ENCODE data around the gene CACNG4. TPM values are rescaled to one million over a fixed set of nuclear protein-coding genes. Genes with fewer than 3 reads are reported as not detected.

CACNG4 gene
- total and polyA plus RNA-seq, 4 donors: 2.3 to 9.4 (median 4.1) TPM

- TF ChIP-seq, protein P1, sequence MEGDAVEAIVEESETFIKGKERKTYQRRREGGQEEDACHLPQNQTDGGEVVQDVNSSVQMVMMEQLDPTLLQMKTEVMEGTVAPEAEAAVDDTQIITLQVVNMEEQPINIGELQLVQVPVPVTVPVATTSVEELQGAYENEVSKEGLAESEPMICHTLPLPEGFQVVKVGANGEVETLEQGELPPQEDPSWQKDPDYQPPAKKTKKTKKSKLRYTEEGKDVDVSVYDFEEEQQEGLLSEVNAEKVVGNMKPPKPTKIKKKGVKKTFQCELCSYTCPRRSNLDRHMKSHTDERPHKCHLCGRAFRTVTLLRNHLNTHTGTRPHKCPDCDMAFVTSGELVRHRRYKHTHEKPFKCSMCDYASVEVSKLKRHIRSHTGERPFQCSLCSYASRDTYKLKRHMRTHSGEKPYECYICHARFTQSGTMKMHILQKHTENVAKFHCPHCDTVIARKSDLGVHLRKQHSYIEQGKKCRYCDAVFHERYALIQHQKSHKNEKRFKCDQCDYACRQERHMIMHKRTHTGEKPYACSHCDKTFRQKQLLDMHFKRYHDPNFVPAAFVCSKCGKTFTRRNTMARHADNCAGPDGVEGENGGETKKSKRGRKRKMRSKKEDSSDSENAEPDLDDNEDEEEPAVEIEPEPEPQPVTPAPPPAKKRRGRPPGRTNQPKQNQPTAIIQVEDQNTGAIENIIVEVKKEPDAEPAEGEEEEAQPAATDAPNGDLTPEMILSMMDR (IDR thresholded peaks at IDR 0.05; ENCODE audit: control extremely low read depth, extremely low read depth): no peak
- Histone ChIP-seq H3K9ac (ENCODE audit: insufficient read depth in 1 of 2, low read length in 2 of 2) (no peak overlapping the region), H3K9me3 (ENCODE audit: control insufficient read depth in 4 of 4, insufficient read depth in 3 of 4, low read length in 3 of 4) (peaks cover 0 to 3% (median 0%) of the 10 kb centered on the region in 4 donors), H3K4me1 (ENCODE audit: control insufficient read depth in 5 of 5, insufficient read depth in 5 of 5, low read length in 5 of 5) (peaks cover 0 to 11% (median 5%) of the 10 kb centered on the region in 5 donors), H3K27me3 (ENCODE audit: control insufficient read depth in 3 of 3, insufficient read depth in 3 of 3, low read length in 2 of 3) (peaks cover 0 to 5% (median 3%) of the 10 kb centered on the region in 3 donors), H3K27ac (ENCODE audit: low read depth in 1 of 2, low read length in 1 of 2) (no peak overlapping the region), H3K4me3 (no peak overlapping the region), H3K36me3 (ENCODE audit: control insufficient read depth in 4 of 4, insufficient read depth in 4 of 4, low read length in 4 of 4) (no peaks in the 10 kb centered on the region)
- DNase-seq (peak; percentile 65 to 73 (median 67)), ATAC-seq (ENCODE audit: insufficient read depth, low FRiP score) (no peak)
- WGBS, 2 donors: 23 to 26% methylated on average over 11 of the region's 11 CpGs
Measured at GRCh38 chr17:66976781-66977201, 12.3 kb downstream of the CACNG4 start.

GRCh38 chr17:66978514-66979061 lies 14.1 kb downstream of the CACNG4 start:
- Histone ChIP-seq H3K9ac (ENCODE audit: insufficient read depth in 1 of 2, low read length in 2 of 2) (no peak overlapping the region), H3K4me1 (ENCODE audit: control insufficient read depth in 5 of 5, insufficient read depth in 5 of 5, low read length in 5 of 5) (peaks cover 0 to 11% (median 5%) of the 10 kb centered on the region in 5 donors), H3K9me3 (ENCODE audit: control insufficient read depth in 4 of 4, insufficient read depth in 3 of 4, low read length in 3 of 4) (peaks cover 0 to 2% (median 0%) of the 10 kb centered on the region in 4 donors), H3K27ac (ENCODE audit: low read depth in 1 of 2, low read length in 1 of 2) (no peak overlapping the region), H3K4me3 (no peak overlapping the region), H3K27me3 (ENCODE audit: control insufficient read depth in 3 of 3, insufficient read depth in 3 of 3, low read length in 2 of 3) (peaks cover 0 to 5% (median 3%) of the 10 kb centered on the region in 3 donors), H3K36me3 (ENCODE audit: control insufficient read depth in 4 of 4, insufficient read depth in 4 of 4, low read length in 4 of 4) (no peaks in the 10 kb centered on the region)
- peak; percentile 56 to 73 (median 59) for DNase-seq
- TF ChIP-seq, protein P1 (IDR thresholded peaks at IDR 0.05; ENCODE audit: control extremely low read depth, extremely low read depth): no peak
- ATAC-seq (ENCODE audit: insufficient read depth, low FRiP score): no peak
- 61 to 72% methylated on average over 19 of the region's 19 CpGs for WGBS, 2 donors

- Histone ChIP-seq H3K9ac (ENCODE audit: insufficient read depth in 1 of 2, low read length in 2 of 2) (no peak overlapping the region), H3K27me3 (ENCODE audit: control insufficient read depth in 3 of 3, insufficient read depth in 3 of 3, low read length in 2 of 3) (peaks cover 0 to 5% (median 3%) of the 10 kb centered on the region in 3 donors), H3K4me3 (no peak overlapping the region), H3K4me1 (ENCODE audit: control insufficient read depth in 5 of 5, insufficient read depth in 5 of 5, low read length in 5 of 5) (peaks cover 0 to 11% (median 5%) of the 10 kb centered on the region in 5 donors), H3K27ac (ENCODE audit: low read depth in 1 of 2, low read length in 1 of 2) (no peak overlapping the region), H3K36me3 (ENCODE audit: control insufficient read depth in 4 of 4, insufficient read depth in 4 of 4, low read length in 4 of 4) (no peaks in the 10 kb centered on the region), H3K9me3 (ENCODE audit: control insufficient read depth in 4 of 4, insufficient read depth in 3 of 4, low read length in 3 of 4) (no peaks in the 10 kb centered on the region)
- TF ChIP-seq, protein P1 (IDR thresholded peaks at IDR 0.05; ENCODE audit: control extremely low read depth, extremely low read depth): no peak
- DNase-seq (no peak), ATAC-seq (ENCODE audit: insufficient read depth, low FRiP score) (no peak)
- 92 to 94% methylated on average over 7 of the region's 7 CpGs for WGBS, 2 donors
Measured at GRCh38 chr17:66980896-66981295, 16.4 kb downstream of the CACNG4 start.

Measured in lung (tissue), 12 donors.